ENCODE measurements around the gene SLC66A2. TPM values are rescaled to one million over a fixed set of nuclear protein-coding genes. Genes with fewer than 3 reads are reported as not detected.
A peak's percentile ranks its signal among the peaks of the same experiment; 100 is the strongest.

The SLC66A2 gene
- total and polyA plus RNA-seq, 2 of the 13 experiments (the other 11 are each of a cell fraction or from before 2014, with no cell fraction given), result 33.5 to 41.9 TPM

DNA sequence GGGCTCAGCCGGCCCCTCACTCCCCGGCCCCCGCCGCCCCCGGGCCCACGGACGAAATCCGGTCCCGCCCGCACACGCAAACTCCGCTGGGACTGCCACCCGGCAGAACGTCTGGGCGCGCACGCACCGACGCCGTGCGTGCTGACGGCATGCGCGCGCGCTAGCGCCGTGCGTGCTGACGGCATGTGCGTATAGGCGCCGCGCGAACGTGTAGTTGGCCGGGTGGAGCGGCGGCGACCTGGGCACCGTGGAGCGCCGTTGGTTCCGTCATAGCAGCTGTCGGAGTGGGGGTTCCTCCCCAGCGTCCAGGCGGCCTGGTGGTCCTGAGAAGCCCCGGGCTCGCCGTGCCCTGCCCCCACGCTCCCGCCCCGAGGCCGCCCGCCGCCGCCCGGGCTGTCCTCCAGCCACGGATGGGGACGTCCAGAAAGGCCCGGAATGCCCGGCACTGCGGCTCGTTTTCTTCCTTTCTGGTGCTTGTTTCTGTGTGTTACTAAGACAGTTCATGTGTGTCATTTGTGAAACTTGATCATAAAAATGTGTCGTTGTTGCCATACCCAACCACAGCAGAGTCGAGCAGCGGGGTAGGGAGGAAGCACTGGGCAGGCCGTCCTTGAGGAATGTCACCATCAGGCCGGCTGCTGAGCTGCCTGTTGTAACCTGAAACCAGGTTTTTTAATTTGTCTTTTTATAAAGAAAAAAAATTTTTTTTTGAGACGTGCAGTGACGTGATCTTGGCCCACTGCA lies 37.2 kb upstream of the SLC66A2 start, which contains the start of gene TXNL4A (continued):
- TF ChIP-seq ATRX (CRISPR knock-in tag; IDR thresholded peaks at IDR 0.05; ENCODE audit: borderline replicate concordance), result no peak
- TF ChIP-seq TEAD3 (CRISPR knock-in tag; optimal IDR thresholded peaks at IDR 0.05; ENCODE audit: borderline replicate concordance), result peak; percentile 64
- TF ChIP-seq ZNF274 (CRISPR knock-in tag; IDR thresholded peaks at IDR 0.05), result peak; percentile 84; the same call in 1 of the 2 replicates
- TF ChIP-seq, protein P1, sequence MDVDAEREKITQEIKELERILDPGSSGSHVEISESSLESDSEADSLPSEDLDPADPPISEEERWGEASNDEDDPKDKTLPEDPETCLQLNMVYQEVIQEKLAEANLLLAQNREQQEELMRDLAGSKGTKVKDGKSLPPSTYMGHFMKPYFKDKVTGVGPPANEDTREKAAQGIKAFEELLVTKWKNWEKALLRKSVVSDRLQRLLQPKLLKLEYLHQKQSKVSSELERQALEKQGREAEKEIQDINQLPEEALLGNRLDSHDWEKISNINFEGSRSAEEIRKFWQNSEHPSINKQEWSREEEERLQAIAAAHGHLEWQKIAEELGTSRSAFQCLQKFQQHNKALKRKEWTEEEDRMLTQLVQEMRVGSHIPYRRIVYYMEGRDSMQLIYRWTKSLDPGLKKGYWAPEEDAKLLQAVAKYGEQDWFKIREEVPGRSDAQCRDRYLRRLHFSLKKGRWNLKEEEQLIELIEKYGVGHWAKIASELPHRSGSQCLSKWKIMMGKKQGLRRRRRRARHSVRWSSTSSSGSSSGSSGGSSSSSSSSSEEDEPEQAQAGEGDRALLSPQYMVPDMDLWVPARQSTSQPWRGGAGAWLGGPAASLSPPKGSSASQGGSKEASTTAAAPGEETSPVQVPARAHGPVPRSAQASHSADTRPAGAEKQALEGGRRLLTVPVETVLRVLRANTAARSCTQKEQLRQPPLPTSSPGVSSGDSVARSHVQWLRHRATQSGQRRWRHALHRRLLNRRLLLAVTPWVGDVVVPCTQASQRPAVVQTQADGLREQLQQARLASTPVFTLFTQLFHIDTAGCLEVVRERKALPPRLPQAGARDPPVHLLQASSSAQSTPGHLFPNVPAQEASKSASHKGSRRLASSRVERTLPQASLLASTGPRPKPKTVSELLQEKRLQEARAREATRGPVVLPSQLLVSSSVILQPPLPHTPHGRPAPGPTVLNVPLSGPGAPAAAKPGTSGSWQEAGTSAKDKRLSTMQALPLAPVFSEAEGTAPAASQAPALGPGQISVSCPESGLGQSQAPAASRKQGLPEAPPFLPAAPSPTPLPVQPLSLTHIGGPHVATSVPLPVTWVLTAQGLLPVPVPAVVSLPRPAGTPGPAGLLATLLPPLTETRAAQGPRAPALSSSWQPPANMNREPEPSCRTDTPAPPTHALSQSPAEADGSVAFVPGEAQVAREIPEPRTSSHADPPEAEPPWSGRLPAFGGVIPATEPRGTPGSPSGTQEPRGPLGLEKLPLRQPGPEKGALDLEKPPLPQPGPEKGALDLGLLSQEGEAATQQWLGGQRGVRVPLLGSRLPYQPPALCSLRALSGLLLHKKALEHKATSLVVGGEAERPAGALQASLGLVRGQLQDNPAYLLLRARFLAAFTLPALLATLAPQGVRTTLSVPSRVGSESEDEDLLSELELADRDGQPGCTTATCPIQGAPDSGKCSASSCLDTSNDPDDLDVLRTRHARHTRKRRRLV (CRISPR knock-in tag; IDR thresholded peaks at IDR 0.05), result no peak
- peak; percentile 94; the same call in 1 of the 2 replicates for TF ChIP-seq ZNF704 (CRISPR knock-in tag; IDR thresholded peaks at IDR 0.05; ENCODE audit: borderline replicate concordance)
- TF ChIP-seq CC2D1A (CRISPR knock-in tag; IDR thresholded peaks at IDR 0.05), result 0 out of 2 replicates have a peak, but pooled peaks have one; percentile 5
- no peak for TF ChIP-seq ZNF703 (CRISPR knock-in tag; IDR thresholded peaks at IDR 0.05; ENCODE audit: borderline replicate concordance)
- peak; percentile 20; the same call in 1 of the 2 replicates for TF ChIP-seq ZNF331 (CRISPR knock-in tag; IDR thresholded peaks at IDR 0.05)
- TF ChIP-seq MBNL3 (CRISPR knock-in tag; conservative IDR thresholded peaks at IDR 0.05), result no peak
- TF ChIP-seq ZMYM2 (CRISPR knock-in tag; IDR thresholded peaks at IDR 0.05), result no peak
- no peak for TF ChIP-seq NR2F2 (IDR thresholded peaks at IDR 0.05; ENCODE audit: borderline replicate concordance, low read depth)
- TF ChIP-seq MBD4 (IDR thresholded peaks at IDR 0.05; ENCODE audit: borderline replicate concordance, low read length), result no peak
- TF ChIP-seq KMT2A (CRISPR knock-in tag; IDR thresholded peaks at IDR 0.05), result no peak
- TF ChIP-seq ZNF432 (CRISPR knock-in tag; IDR thresholded peaks at IDR 0.05; ENCODE audit: borderline replicate concordance), result no peak
- TF ChIP-seq, protein P2, sequence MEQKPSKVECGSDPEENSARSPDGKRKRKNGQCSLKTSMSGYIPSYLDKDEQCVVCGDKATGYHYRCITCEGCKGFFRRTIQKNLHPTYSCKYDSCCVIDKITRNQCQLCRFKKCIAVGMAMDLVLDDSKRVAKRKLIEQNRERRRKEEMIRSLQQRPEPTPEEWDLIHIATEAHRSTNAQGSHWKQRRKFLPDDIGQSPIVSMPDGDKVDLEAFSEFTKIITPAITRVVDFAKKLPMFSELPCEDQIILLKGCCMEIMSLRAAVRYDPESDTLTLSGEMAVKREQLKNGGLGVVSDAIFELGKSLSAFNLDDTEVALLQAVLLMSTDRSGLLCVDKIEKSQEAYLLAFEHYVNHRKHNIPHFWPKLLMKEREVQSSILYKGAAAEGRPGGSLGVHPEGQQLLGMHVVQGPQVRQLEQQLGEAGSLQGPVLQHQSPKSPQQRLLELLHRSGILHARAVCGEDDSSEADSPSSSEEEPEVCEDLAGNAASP (CRISPR knock-in tag; IDR thresholded peaks at IDR 0.05; ENCODE audit: borderline replicate concordance), result no peak
- TF ChIP-seq SP2 (CRISPR knock-in tag; IDR thresholded peaks at IDR 0.05), result peak; percentile 26; the same call in 1 of the 2 replicates
- peak; percentile 90 for TF ChIP-seq HNRNPLL (IDR thresholded peaks at IDR 0.05; ENCODE audit: low read depth, low read length, poor library complexity, severe bottlenecking)
- TF ChIP-seq ZNF567 (CRISPR knock-in tag; IDR thresholded peaks at IDR 0.05; ENCODE audit: borderline replicate concordance), result no peak
- TF ChIP-seq ZNF281 (CRISPR knock-in tag; IDR thresholded peaks at IDR 0.05; ENCODE audit: borderline replicate concordance), result no peak
